CD14-positive monocyte (primary cell): ENCODE results near the gene SEMA3E. TPM values are rescaled to one million over a fixed set of nuclear protein-coding genes. Genes with fewer than 3 reads are reported as not detected.

Experiments used
- DNase-seq, 3 donors: peaks; one replicate each; pipeline ENCODE4 v3.0.0-alpha.2; 2011 to 2022
- H2AFZ ChIP-seq: 2 replicates; pipeline ENCODE4 v1.6.0; 2012; ENCODE audit warnings: mild to moderate bottlenecking, low read depth, low read length, inconsistent platforms; ENCODE audit not compliant: insufficient read depth, poor library complexity, severe bottlenecking
- H3K27ac ChIP-seq, 2 donors: 1 replicate in 1 of 2; 2 replicates in 1 of 2; pipeline ENCODE4 v1.5.1; 2012 to 2013; ENCODE audit warnings: low read length in 2 of 2, control low read depth in 1 of 2, inconsistent platforms in 1 of 2, low read depth in 1 of 2, mild to moderate bottlenecking in 1 of 2
- H3K27me3 ChIP-seq, 2 donors: one replicate each; pipeline versions ENCODE4 v1.6.0 to v1.6.1; 2011 to 2013; ENCODE audit warnings: low read length in 2 of 2; ENCODE audit not compliant: control insufficient read depth in 2 of 2, insufficient read depth in 2 of 2
- H3K36me3 ChIP-seq, 2 donors: replicated peaks in 1 of 2; 1 replicate in 1 of 2; 2 replicates in 1 of 2; pipeline versions ENCODE4 v1.5.1 to v1.6.1; 2012 to 2013; ENCODE audit warnings: low read length in 2 of 2, control low read depth in 1 of 2, inconsistent platforms in 1 of 2, mild to moderate bottlenecking in 1 of 2; ENCODE audit not compliant: insufficient read depth in 2 of 2, control insufficient read depth in 1 of 2
- H3K4me1 ChIP-seq, 2 donors: 1 replicate in 1 of 2; 2 replicates in 1 of 2; pipeline versions ENCODE4 v1.5.1 to v1.6.1; 2012 to 2013; ENCODE audit warnings: low read length in 2 of 2, control low read depth in 1 of 2, inconsistent platforms in 1 of 2, mild to moderate bottlenecking in 1 of 2, moderate library complexity in 1 of 2; ENCODE audit not compliant: insufficient read depth in 2 of 2, control insufficient read depth in 1 of 2
- H3K4me2 ChIP-seq: replicated peaks from 2 replicates; pipeline ENCODE3; 2012; ENCODE audit warnings: low read length, moderate library complexity, mild to moderate bottlenecking; ENCODE audit not compliant: poor library complexity, severe bottlenecking; ENCODE audit errors: extremely low read depth
- H3K4me3 ChIP-seq, 3 experiments: fragments of 200-600 bp in 1 of 3; sonication (generic) in 1 of 3; replicated peaks in 1 of 3; 1 replicate in 2 of 3; 2 replicates in 1 of 3; pipeline ENCODE4 v1.5.1; 2011 to 2013; ENCODE audit warnings: low read length in 3 of 3, mild to moderate bottlenecking in 3 of 3, control low read depth in 2 of 3, low read depth in 2 of 3, inconsistent platforms in 1 of 3, moderate library complexity in 1 of 3
- H3K79me2 ChIP-seq: 2 replicates; pipeline ENCODE4 v1.6.0; 2012; ENCODE audit warnings: mild to moderate bottlenecking, control low read depth, inconsistent platforms, low read length, moderate library complexity; ENCODE audit not compliant: insufficient read depth
- H3K9ac ChIP-seq: 2 replicates; pipeline ENCODE4 v1.6.0; 2017; ENCODE audit warnings: low read length, mild to moderate bottlenecking; ENCODE audit not compliant: insufficient read depth, poor library complexity, severe bottlenecking
- H3K9me3 ChIP-seq, 2 donors: replicated peaks in 1 of 2; 1 replicate in 1 of 2; 2 replicates in 1 of 2; pipeline versions ENCODE4 v1.5.1 to v1.6.1; 2012 to 2013; ENCODE audit warnings: low read length in 2 of 2, control low read depth in 1 of 2; ENCODE audit not compliant: control insufficient read depth in 1 of 2, insufficient read depth in 1 of 2
- H4K20me1 ChIP-seq: 2 replicates; pipeline ENCODE4 v1.6.0; 2012; ENCODE audit warnings: mild to moderate bottlenecking, low read length, control low read depth, moderate library complexity; ENCODE audit not compliant: insufficient read depth
- H3K27ac Mint-ChIP-seq, 7 donors: one replicate each; pipeline ENCODE4 v1.8.0; 2020; ENCODE audit warnings: mild to moderate bottlenecking in 7 of 7, mixed read lengths in 7 of 7, moderate library complexity in 6 of 7, inconsistent platforms in 2 of 7
- H3K27me3 Mint-ChIP-seq, 3 donors: one replicate each; pipeline ENCODE4 v1.8.0; 2021 to 2022; ENCODE audit warnings: low read depth in 3 of 3, mild to moderate bottlenecking in 3 of 3, mixed read lengths in 3 of 3, moderate library complexity in 3 of 3, inconsistent platforms in 1 of 3
- H3K36me3 Mint-ChIP-seq, 2 donors: one replicate each; pipeline ENCODE4 v1.8.0; 2020; ENCODE audit warnings: mixed read lengths in 2 of 2, inconsistent platforms in 1 of 2, mild to moderate bottlenecking in 1 of 2
- H3K4me1 Mint-ChIP-seq: one replicate; pipeline ENCODE4 v1.8.0; 2020; ENCODE audit warnings: mild to moderate bottlenecking, mixed read lengths
- H3K4me3 Mint-ChIP-seq, 2 donors: one replicate each; pipeline ENCODE4 v1.8.0; 2020; ENCODE audit warnings: mild to moderate bottlenecking in 2 of 2, mixed read lengths in 2 of 2, moderate library complexity in 1 of 2
- H3K9me3 Mint-ChIP-seq, 7 donors: one replicate each; pipeline ENCODE4 v1.8.0; 2020 to 2022; ENCODE audit warnings: mixed read lengths in 7 of 7, mild to moderate bottlenecking in 6 of 7, moderate library complexity in 6 of 7, inconsistent platforms in 2 of 7
- WGBS: methylation state at CpG from one replicate; pipeline ENCODE4 v1.1.5; 2013; ENCODE audit warnings: missing lambda C conversion rate; ENCODE audit not compliant: insufficient coverage; 5-methylcytosine and 5-hydroxymethylcytosine counted together
- intact Hi-C, 2 donors: fragments of 100-400 bp; cut with micrococcal nuclease; formaldehyde crosslinking; loops; one replicate each; pipeline versions ENCODE4 v1.15.0 to v1.15.1; 2023
- polyA plus RNA-seq, 3 donors: library from polyadenylated mRNA; depleted of rRNA in 1 of 3; unstranded in 2 of 3; stranded (reverse) in 1 of 3; fragments of 300-500 nt in 2 of 3; fragments of >200 nt in 1 of 3; fragmentation: Illumina TruSeq in 2 of 3; gene quantifications; 1 replicate in 2 of 3; 2 replicates in 1 of 3; pipeline ENCODE4 v1.2.3, GENCODE V29; 2012 to 2021
- TF ChIP-seq, protein P1 (sequence below): fragments of 200-600 bp; IDR thresholded peaks from one replicate; pipeline ENCODE4 v1.8.0; 2022; ENCODE audit warnings: antibody characterized with exemption, mild to moderate bottlenecking

SEMA3E gene
- polyA plus RNA-seq, 3 donors: not detected

- no peak for DNase-seq
- Histone ChIP-seq H3K4me3 (no peak overlapping the region), H3K4me2 (no peak overlapping the region), H3K79me2 (no peaks in the 10 kb centered on the region), H3K27me3 (no peaks in the 10 kb centered on the region), H4K20me1 (no peaks in the 10 kb centered on the region), H3K9me3 (no peaks in the 10 kb centered on the region), H3K4me1 (no peaks in the 10 kb centered on the region), H3K36me3 (no peaks in the 10 kb centered on the region), H3K9ac (no peak overlapping the region), H3K27ac (no peak overlapping the region), H2AFZ (no peak overlapping the region)
- Mint-ChIP-seq H3K27me3 (peaks cover 0 to 2% (median 0%) of the 10 kb centered on the region in 3 donors), H3K4me3 (no peak overlapping the region), H3K36me3 (no peaks in the 10 kb centered on the region), H3K4me1 (no peaks in the 10 kb centered on the region), H3K9me3 (peaks cover 0 to 4% (median 2%) of the 10 kb centered on the region in 7 donors), H3K27ac (no peak overlapping the region)
- TF ChIP-seq, protein P1, sequence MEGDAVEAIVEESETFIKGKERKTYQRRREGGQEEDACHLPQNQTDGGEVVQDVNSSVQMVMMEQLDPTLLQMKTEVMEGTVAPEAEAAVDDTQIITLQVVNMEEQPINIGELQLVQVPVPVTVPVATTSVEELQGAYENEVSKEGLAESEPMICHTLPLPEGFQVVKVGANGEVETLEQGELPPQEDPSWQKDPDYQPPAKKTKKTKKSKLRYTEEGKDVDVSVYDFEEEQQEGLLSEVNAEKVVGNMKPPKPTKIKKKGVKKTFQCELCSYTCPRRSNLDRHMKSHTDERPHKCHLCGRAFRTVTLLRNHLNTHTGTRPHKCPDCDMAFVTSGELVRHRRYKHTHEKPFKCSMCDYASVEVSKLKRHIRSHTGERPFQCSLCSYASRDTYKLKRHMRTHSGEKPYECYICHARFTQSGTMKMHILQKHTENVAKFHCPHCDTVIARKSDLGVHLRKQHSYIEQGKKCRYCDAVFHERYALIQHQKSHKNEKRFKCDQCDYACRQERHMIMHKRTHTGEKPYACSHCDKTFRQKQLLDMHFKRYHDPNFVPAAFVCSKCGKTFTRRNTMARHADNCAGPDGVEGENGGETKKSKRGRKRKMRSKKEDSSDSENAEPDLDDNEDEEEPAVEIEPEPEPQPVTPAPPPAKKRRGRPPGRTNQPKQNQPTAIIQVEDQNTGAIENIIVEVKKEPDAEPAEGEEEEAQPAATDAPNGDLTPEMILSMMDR: no peak
- WGBS: 100% methylated on average over 2 of the region's 7 CpGs
- intact Hi-C loops: no loop called here
Observed at GRCh38 chr7:83541187-83541960, 107.6 kb downstream of the SEMA3E start.

GRCh38 chr7:83534488-83534887, 114.5 kb downstream of the SEMA3E start:
- no peak overlapping the region for H3K4me3 Mint-ChIP-seq
- no peak for DNase-seq
- Histone ChIP-seq H3K79me2 (no peaks in the 10 kb centered on the region), H3K27me3 (no peaks in the 10 kb centered on the region), H3K4me1 (no peaks in the 10 kb centered on the region), H3K27ac (no peak overlapping the region), H3K9me3 (no peaks in the 10 kb centered on the region), H3K4me3 (no peak overlapping the region), H4K20me1 (no peaks in the 10 kb centered on the region), H3K36me3 (no peaks in the 10 kb centered on the region), H3K4me2 (no peak overlapping the region), H2AFZ (no peak overlapping the region), H3K9ac (no peak overlapping the region)
- intact Hi-C loops: no loop called here
- H3K27ac Mint-ChIP-seq: no peak overlapping the region
- H3K27me3 Mint-ChIP-seq: no peaks in the 10 kb centered on the region
- H3K4me1 Mint-ChIP-seq: no peaks in the 10 kb centered on the region
- TF ChIP-seq, protein P1: no peak
- H3K36me3 Mint-ChIP-seq: no peaks in the 10 kb centered on the region
- peaks cover 0 to 5% (median 0%) of the 10 kb centered on the region in 7 donors for H3K9me3 Mint-ChIP-seq
